ENCODE measurements around the gene S100A8.
A peak's percentile ranks its signal among the peaks of the same experiment; 100 is the strongest.
"Not testable (repeated sequence)": the region's sequence is repeated elsewhere in the genome, so short reads cannot be mapped to it uniquely, and the experiment has no call there.

S100A8 gene

GRCh38 chr1:153417136-153417888 lies 26.4 kb upstream of the S100A8 start:
- DNase-seq (ENCODE audit: low read depth in 2 of 2), result no peak

DNA sequence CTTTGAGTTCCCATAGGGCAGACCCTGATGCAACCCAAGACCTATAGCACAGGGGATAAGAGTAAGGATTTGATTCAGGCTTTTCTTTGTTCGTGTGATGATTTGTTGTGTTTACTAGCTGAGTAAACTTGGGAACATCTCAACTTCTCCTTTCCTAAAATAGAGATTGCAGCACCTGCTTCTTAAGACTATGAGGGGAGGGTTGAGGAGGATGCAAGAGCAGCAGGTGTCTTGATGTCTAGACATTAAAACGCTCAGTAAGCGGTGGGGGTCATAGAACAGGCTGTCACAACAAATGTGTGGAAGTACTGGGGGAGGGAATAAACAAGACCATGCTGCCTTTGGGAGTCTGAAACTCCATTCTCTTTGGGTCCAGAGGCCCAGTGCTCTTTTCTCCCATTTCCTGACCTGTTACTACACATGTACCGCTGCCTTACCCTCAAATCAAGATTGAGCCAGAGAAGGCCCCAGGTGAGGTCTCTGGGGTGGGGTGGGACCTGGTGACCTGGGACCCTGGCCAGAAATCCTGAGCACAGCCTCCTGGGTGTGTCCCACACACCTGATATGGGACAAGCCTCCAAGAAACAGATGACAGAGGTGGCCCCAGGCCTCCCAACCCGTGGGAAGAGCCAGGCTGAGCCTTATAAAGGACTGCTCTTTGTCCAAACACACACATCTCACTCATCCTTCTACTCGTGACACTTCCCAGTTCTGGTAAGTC lies 25.1 kb upstream of the S100A8 start, which contains the start of gene S100A7A:
Gene S100A7A (plus strand): TSS at position 671 of the 721 bp plus-strand sequence. CDS start 1,563 bp downstream, outside the sequence.
- DNase-seq (ENCODE audit: low read depth in 2 of 2), result no peak

DNA sequence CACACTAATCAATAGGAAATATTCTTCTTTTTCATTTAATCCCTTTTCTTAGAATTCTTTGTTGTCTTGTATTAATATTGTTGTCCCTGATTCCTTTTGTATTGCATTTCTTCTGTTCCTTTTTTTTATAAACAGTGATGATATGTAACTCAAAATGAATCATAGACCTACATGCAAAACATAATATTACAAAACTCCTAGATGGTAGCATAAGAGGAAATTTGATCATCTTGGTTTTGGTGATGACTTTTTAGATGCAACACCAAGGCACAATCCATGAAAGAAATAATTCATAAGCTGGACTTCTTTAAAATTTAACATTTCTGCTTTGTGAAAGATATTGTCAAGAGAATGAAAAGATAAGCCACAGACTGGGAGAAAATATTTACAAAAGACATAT lies 23.1 kb upstream of the S100A8 start:
- DNase-seq (ENCODE audit: low read depth in 2 of 2), result not testable (repeated sequence)

DNA sequence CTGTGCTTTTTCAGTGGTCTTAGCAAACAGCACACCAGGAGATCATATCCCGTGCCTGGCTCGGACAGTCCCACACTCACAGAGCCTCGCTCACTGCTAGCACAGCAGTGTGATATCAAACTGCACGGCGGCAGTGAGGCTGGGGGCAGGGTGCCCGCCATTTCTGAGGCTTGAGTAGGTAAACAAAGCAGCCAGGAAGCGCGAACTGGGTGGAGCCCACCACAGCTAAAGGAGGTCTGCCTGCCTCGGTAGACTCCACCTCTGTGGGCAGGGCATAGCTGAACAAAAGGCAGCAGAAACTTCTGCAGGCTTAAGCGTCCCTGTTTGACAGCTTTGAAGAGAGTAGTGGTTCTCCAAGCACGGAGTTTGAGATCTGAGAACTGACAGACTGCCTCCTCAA lies 16.4 kb upstream of the S100A8 start:
- DNase-seq (ENCODE audit: low read depth in 2 of 2), result not testable (repeated sequence)

DNA sequence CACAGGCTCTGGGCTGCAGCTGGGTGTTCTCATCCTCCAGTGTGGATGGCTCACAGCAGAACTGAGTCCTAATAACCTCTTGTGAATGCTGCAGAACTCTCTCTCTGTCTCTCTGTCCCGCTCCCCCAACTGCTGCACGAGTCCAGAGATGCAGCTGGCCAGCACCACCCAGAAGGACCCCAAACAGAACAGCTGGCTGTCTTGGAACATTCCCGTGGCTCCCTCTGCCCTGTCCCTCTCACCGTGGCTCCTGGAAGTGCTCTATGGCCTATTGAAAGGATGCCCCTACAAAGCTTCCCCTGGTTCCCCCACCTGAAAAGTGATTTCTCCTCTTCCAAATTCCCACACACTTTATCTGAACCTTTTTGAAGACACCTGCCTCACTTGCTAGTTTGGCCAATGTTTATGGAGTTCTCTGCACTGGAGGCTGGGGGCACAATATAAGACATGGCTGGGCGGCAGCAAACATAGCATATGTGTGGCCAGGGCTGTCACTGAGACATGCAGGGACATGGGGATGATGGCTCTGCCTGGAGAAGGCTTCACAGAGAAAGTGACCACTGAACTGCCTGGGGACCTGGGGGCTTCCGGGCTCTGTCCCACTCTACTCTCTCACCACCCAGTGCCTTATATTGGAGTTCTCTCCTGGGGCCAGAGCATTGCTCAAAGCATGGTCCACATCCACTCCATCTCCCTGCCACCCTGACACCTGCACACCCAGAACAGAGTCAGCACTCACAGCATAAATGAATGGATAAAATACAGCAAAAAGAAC lies 15.1 kb upstream of the S100A8 start:
- DNase-seq (ENCODE audit: low read depth in 2 of 2), result not testable (repeated sequence)

DNA sequence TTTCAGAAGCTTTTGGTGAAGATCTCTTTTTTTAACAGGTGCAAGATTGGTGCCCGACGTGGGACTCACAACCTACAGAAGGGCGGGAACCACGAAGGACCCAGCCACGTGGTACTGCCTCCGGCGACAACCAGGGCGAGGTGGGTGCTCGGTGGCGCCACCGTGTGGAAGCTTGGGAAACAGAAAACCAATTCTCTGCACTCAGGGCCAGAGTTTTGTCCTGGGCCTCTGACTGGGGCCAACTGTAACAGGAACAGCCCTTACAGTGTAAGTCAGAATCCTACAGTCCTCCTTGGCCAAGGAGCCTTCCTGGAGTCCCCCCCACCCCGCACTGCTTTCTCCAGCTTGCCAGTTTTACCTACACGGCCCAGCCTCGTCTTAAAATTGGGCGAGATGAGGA lies 13.9 kb upstream of the S100A8 start:
- peak in 1 of 2 donors; percentile 11 for DNase-seq (ENCODE audit: low read depth in 2 of 2)

DNA sequence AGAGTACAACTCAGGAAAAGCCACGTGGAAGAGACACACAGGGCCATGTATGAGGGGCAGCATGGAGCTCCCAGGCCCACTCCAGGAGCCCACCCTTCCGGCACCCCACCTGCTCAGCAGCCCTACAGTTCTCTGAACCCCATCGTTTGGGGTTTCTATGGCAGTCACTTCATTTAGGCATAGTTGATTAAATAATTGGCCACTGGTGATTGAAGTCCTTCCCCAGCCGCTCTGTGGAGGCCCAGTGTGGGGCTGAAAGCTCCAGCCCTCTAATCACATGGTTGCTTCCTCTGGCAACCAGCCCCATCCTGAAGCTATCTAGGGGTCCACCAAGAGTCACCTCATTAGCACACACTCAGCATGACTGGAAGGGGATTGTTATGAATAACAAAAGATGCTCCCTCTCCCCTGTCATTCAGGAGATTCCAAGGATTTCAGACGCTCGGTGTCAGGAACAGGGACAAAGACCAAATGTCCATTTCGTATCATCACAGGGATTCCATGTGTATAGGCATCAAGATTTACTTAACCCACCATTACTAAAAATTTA lies 13.3 kb upstream of the S100A8 start:
- DNase-seq (ENCODE audit: low read depth in 2 of 2), result no peak

DNA sequence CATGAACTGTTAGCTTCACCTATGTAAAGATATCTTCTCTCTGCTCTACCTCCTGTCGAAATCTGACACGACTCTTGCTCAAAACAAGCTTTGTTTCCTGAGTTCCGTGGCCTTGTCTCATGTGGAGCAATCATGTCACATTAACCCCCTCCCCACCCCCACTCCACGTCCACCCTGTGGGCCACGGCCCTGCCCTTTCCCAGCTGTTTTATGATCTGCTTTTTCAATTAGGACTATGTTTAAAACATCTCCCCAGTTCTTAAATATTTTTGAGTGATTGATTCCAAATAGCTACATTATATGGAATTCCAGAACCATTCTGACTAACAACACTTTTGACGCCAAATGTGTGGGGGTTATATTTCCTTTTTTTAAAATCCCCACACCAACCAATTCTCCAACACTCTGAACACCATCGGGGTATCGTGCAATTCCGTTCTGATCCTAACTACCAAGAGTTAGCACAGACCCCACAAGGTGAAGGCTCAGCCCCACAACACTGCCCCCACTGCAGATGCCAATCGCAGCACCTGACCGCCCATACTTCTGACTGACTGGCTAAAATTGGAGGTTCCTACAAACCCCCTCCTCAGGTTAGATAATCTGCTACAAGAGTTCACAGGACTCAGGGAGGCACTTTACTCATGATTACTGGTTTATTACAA lies 12.7 kb upstream of the S100A8 start:
- DNase-seq (ENCODE audit: low read depth in 2 of 2), result no peak

DNA sequence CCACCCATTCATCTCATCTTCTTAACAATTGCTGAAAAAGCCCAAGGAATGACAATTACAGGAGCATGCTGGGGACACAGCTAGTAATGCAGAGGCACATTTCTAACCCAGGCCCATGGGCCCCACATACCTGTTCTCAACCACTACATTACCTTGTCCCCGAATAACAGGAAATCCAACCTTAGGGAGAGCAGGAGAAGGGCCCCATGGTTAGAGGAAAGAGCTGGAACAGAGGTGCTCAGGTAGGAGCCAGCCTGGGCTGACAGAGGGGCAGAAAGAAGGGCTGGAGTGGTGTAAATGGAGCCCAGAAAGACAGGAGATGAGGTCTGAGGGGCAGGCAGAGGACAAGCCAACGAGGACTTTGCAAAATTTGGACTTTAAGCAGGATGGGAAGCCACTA lies 11.4 kb upstream of the S100A8 start:
- DNase-seq (ENCODE audit: low read depth in 2 of 2), result no peak

DNA sequence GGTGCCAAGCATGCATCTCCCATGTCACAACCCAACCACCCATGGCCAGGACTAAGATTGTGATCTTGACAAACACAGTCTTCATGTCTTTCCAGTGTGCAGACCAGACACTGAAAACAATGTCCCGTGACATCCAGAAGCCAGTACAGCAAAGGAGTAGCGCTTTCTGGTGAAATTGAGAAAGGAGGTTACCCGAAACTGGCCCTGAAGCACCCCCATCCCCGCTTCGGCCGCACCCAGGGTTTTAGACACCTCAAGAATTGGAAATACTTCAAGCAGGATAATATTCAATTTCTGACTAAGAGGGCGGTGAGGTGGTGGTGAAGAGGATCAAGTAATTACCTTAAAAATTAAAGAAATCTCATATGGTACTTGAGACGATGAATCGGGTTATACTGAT lies 10.6 kb upstream of the S100A8 start:
- DNase-seq (ENCODE audit: low read depth in 2 of 2), result no peak

DNA sequence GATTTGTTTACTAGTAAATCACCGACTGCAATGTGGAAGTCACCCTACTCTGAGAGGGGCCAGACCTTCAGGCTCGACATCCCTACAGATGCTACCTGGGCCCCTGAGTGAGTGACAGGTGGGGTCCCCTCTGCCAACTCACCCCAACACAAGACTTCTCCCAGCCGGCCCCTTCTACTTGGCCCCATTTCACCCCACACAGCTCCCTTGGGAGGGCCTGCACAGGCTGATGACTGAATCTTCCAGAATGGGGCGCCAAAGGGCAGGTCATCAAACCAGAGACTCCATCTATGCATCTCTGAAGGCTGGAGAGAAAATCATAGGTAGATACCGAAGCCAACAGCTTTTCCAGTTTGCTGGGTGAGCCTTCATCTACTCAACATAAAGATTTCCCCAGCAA lies 9.4 kb upstream of the S100A8 start:
- DNase-seq (ENCODE audit: low read depth in 2 of 2), result no peak

- no peak for DNase-seq (ENCODE audit: low read depth in 2 of 2)
Observed at GRCh38 chr1:153399401-153400055, 8.7 kb upstream of the S100A8 start.

- DNase-seq (ENCODE audit: low read depth in 2 of 2), result no peak
Observed at GRCh38 chr1:153397924-153398651, 7.2 kb upstream of the S100A8 start.

DNA sequence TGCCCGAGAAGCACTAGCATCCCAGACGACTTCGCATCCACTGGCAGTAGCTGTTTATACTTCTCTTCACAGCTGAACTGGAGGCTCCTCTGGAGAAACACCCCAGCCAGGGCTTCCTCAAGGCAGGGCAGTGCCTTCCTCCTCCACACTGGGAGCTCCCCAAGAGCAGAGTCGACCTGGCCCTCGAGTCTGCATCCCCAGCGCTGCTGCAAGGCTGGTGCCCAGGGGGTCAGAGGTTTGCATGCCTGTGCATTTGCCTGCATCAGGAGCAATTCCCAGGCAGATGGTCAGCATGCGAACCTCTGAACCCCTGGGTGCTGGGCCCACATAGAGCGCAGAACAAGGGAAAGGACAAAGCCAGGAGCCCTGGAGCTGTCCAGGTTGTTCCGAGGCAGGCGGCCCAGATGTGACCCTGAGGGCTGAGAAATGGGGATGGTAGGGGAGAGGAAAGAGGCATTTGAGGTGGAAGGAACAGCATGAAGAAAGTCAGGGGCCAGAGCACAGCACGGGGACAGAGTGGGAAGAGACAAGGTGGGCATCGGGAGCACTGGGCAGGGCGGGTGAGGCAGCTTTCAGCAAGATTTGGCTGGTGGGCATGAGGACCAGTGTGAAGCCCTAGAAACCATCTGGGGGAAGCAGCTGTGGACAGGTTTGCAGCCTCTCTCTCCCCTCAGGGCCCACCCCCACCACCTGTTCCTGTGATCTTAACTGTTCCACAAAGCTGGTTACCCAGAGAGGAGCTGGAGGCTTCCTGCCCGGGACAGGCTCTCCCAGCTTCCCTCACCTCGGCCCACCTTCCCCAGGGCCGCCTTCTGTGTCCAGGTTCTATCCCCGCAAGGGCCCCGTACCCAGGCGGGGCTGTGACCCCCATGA lies 6.4 kb upstream of the S100A8 start:
- DNase-seq (ENCODE audit: low read depth in 2 of 2), result no peak

DNA sequence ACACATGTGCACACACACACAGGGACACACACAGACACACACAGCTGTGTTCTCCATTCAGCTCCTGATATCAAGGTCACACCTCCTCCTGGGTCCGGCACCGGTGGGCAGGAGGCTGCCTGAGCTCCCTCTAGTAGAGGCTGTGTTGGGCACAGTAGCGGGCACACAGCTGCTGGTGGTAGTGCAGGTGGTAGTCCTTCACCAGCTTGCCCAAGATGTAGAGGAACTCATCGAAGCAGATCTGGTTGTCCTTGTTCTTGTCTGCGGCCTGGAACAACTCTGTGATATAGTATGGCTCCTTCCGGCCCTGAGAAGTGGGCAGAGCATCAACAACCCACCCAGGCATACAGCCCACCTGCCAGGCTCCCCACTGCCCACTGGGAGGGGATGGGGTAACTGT lies 5.6 kb upstream of the S100A8 start:
- DNase-seq (ENCODE audit: low read depth in 2 of 2), result no peak

DNA sequence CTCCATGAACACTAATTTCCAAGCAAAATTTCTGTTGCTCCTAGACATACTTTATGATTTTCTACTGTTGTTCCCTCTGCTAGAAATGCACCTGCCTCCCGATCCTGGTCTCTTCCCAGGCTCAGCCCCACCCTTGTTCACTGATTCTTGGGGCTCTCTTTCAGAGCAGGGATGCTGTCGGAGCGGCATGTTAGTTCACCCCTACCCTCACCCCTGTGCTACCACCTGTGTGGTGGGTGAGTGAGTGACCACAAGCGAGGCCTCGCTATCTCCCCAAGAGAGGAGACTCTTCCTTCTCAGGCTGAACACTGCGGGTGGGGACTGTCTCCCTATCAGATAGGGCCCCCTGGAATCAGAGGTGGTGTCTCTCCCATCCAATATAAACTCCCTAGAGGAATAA lies 4.9 kb upstream of the S100A8 start:
- no peak for DNase-seq (ENCODE audit: low read depth in 2 of 2)

DNA sequence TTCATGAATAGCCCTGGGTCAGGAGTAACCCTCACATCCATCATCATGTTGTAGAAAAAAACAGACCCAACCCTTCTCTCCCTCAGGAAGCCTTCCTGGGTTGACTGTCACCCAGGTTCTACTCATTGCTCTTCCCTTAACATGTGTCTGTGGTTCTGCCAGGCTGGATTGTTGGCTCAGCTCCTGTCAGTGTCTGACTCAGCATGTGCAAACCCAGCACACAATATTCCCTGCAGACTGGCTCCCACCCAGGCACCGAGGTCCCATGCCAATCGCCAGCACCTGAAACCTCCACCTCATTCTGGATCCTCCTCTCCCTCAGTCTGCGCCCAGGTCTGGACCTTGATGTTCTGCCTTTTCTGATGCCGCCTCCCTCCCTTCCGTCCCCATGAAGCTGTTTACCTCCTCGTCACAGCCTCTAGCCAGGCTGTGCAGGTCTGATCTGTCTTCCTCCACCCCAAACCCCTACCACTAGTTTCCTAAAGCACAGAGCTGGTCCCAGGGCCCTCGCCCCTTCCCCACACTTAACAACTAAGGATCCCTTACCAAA lies 4.3 kb upstream of the S100A8 start:
- no peak for DNase-seq (ENCODE audit: low read depth in 2 of 2)

GRCh38 chr1:153394391-153394790 lies 3.5 kb upstream of the S100A8 start:
- no peak for DNase-seq (ENCODE audit: low read depth in 2 of 2)

DNA sequence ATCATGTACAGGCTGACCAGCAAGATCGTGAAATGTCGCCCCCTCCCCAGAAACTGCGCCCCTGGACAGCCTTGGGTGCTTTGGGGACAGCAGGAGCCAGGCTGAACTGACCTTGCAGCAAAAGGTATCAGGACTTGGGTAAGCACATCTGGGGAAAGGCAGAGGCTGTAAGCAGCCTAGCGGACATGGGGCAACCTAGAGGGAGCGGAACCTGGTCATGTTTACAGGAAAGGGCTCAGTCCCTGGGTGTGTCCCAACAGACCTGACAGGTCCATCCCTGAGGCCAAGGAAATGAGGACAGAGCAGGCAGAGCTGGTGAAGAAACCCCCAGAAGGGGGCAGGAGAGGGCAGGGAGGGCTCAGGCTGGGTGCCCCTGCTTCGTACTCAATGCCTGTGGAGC lies 3.1 kb upstream of the S100A8 start:
- DNase-seq (ENCODE audit: low read depth in 2 of 2), result no peak

Data from stimulated activated CD8-positive, alpha-beta memory T cell treated with anti-CD3 and anti-CD28 coated beads, Interleukin-7, amount 100 ng/mL, for 4 hours (primary cell).